Stimulated activated CD4-positive, alpha-beta T cell treated with anti-CD3 and anti-CD28 coated beads, Interleukin-15, amount 100 ng/mL, for 24 hours (primary cell): ENCODE measurements around the gene GTF2H4.
"Not testable (repeated sequence)": the region's sequence is repeated elsewhere in the genome, so short reads cannot be mapped to it uniquely, and the experiment has no call there.

ENCODE experiments used
- DNase-seq: peaks from one replicate; pipeline ENCODE4 v3.0.0-alpha.2; 2020

GTF2H4 gene

DNA sequence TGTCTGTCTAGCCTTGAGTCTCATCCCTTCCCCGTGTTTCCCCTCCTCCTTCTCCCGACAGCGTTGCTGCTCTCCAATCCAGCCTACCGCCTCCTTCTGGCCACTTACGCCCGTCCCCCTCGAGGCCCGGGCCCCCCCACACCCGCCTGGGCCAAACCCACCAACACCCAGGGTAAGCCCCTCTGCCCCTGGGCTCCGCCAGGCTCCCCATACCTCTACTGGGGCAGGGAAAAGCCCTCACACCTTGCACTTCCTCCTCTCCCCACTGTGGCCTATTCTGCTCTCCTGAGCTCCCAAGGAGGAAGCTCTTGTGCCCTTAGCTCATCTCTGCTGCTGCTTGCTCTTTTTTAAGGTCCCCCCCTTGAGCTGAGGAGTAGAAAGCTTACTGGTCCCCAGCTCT is 12.7 kb upstream of the GTF2H4 start:
- DNase-seq, result no peak

DNA sequence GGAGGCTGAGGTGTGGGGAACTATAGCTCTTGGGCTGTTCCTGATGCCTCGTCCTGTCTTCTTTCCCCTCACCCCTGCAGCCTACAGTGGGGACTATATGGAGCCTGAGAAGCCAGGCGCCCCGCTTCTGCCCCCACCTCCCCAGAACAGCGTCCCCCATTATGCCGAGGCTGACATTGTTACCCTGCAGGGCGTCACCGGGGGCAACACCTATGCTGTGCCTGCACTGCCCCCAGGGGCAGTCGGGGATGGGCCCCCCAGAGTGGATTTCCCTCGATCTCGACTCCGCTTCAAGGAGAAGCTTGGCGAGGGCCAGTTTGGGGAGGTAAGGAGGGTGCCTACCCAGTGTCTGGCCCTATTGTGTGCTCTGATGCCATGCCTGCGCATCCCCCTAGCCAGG is 11.5 kb upstream of the GTF2H4 start:
- DNase-seq, result no peak

DNA sequence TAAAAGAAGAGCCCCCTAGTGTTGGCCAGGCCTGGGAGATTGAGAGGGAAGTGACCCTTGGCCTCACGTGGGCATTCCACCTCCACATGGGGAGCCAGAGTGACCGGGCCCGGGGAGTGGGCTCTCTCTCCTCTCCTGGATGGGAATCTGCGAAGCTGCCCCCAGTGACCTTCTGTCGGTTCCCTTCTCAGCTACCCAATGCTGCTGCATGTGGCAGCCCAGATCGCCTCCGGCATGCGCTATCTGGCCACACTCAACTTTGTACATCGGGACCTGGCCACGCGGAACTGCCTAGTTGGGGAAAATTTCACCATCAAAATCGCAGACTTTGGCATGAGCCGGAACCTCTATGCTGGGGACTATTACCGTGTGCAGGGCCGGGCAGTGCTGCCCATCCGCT is 10.1 kb upstream of the GTF2H4 start:
- no peak for DNase-seq

DNA sequence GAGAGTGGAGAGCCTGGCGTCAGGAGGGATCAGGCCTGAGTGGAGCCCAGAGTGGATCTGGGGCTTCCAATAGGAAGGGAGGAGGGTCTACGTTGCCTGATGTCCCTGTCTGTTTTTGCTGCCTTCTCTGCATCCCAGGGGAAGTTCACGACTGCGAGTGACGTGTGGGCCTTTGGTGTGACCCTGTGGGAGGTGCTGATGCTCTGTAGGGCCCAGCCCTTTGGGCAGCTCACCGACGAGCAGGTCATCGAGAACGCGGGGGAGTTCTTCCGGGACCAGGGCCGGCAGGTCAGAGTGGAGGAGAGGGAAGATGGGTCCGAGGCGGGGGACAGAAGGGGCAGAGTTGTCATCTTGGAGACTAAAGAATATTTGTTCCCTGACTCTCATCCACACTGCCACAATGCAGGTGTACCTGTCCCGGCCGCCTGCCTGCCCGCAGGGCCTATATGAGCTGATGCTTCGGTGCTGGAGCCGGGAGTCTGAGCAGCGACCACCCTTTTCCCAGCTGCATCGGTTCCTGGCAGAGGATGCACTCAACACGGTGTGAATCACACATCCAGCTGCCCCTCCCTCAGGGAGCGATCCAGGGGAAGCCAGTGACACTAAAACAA is 9.2 kb upstream of the GTF2H4 start:
- no peak for DNase-seq

DNA sequence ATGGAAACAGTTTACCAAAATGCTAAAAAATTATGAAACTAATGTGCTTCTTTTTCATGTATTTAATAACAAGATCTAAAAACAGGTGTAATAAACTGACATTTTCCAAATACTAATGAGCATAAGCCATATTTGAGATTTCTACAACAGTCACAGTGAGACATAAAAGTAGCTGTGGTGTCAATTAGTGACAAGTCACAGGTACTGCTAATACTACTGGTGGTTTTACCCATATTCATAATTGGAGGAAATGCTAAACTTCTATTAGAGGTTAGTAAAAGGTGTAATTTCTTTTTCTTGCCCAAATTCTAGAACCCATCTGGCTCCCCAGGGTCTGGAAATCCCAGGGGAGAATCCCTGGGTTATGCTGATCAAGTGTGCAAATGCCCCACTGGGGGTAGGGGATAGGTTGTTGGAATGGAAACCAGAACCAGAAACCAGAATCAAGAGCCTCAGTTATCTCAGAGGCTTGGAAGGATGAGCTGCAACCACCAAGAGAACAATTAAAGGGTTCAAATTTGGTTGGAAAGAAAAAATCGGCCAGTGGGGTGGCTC is 7.1 kb upstream of the GTF2H4 start:
- DNase-seq, result no peak

DNA sequence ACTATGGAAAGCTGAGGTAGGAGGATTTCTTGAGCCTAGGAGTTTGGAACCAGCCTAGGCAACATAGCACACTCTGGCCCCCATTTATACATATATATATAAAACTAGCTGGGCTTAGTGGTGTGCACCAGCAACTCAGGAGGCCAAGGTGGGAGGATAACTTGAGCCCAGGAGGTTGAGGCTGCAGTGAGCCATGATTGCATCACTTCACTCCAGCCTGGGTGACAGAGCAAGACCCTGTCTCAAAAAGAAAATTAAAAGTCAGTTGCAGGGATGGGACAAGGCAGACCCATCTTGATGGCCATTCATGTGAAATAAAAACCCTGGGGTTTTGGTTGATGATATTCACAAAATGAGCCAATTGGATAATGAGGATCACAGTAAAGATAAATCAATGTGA is 6.6 kb upstream of the GTF2H4 start:
- no peak for DNase-seq

DNA sequence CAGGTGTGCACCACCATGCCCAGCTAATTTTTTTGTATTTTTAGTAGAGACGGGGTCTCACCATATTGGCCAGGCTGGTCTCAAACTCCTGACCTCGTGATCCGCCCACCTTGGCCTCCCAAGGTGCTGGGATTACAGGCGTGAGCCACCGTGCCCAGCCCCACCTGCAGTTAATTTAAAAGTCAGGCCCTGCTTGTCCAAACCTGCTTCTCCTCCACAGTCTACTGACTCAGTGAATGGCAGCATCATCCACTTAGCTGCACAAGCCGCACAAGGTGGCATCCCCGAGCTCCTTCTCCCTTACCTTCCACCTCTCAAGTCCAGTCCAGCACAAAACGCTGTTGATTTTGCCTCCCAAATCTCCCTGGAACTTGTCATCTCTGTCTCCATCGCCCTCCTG is 5.8 kb upstream of the GTF2H4 start:
- not testable (repeated sequence) for DNase-seq

DNA sequence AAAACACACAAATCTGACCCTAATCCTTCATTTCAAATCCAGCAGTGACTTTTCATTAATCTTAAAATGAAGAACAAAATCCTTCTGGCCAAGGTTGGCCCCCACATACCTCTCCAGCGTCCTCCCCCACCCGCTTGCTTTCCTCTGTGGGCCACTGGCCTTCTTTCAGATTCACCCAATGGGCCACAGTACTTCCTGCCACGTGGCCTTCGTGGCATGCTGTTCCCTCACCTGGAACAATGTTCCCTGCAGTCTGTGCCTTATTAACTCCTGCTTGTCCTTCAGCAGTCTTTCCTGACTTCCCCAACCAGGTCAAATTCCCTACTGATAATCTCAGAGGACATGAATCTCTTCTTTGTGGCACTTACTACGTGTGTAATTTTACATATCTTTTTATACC is 5.3 kb upstream of the GTF2H4 start:
- no peak for DNase-seq

DNA sequence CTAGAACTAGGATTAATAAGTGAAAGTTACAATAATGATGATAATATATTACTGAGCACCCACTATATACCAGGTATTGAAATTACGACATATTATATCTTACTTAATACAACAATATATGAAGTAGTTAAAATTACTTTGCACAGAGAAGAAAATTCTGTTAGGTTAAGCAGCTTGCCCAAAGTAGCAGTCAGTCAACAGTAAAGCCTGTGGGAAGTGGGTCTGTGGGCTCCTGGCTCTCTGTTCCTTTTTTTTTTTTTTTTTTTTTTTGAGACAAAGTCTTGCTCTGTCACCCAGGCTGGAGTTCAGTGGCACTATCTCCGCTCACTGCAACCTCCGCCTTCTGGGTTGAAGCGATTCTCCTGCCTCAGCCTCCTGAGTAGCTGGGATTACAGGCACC is 4.8 kb upstream of the GTF2H4 start:
- DNase-seq, result no peak

DNA sequence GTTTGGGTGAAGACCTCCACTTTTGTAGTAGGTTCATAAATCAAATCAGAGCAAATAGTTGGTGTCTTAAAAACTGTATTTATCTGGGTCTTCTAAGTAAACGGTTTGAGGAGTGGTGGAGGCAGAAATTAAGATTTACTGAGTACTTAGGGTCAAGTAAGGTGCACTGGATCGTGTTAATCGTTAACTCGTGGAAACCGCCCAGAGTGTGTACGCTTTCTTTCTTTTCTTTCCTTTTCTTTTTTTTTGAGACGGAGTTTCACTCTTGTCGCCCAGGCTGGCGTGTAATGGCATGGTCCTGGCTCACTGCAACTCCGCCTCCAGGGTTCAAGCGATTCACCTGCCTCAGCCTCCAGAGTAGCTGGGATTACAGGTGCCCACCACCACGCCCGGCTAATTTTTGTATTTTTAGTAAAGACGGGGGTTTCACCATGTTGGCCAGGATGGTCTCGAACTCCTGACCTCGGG is 683 bp upstream of the GTF2H4 start:
- not testable (repeated sequence) for DNase-seq

DNA sequence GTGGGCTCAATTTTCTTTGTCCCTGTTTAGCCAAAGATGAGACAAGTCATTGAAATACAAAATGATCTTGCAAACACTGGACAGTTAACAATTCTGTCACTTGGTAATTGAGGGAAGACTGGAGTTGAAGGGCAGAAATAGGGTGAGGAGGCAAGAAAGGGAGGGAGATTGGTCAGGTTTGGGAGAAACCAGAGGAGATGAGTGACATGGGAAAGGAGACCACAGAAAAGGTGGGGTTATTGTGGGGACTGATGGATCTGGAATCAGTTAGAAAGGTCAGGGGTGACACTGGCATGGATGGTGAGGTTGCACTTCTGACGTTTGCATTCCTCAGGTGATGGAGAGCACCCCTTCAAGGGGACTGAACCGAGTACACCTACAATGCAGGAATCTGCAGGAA is 693 bp downstream of the GTF2H4 start:
- DNase-seq, result no peak

DNA sequence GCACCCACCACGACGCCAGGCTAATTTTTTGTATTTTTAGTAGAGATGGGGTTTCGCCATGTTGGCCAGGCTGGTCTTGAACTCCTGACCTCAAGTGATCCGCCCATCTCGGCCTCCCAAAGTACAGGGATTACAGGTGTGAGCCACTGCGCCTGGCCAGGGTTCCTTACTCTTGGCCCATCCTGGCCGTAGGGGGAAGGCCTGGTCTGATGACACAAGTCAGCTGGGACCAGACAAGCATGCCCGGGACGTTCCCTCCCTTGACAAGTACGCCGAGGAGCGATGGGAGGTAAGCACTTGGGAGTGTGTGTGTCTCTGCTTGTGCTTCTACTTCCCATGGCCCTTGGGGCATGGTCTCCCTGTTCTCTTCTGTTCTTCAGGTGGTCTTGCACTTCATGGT is 2.5 kb downstream of the GTF2H4 start:
- DNase-seq, result not testable (repeated sequence)

DNA sequence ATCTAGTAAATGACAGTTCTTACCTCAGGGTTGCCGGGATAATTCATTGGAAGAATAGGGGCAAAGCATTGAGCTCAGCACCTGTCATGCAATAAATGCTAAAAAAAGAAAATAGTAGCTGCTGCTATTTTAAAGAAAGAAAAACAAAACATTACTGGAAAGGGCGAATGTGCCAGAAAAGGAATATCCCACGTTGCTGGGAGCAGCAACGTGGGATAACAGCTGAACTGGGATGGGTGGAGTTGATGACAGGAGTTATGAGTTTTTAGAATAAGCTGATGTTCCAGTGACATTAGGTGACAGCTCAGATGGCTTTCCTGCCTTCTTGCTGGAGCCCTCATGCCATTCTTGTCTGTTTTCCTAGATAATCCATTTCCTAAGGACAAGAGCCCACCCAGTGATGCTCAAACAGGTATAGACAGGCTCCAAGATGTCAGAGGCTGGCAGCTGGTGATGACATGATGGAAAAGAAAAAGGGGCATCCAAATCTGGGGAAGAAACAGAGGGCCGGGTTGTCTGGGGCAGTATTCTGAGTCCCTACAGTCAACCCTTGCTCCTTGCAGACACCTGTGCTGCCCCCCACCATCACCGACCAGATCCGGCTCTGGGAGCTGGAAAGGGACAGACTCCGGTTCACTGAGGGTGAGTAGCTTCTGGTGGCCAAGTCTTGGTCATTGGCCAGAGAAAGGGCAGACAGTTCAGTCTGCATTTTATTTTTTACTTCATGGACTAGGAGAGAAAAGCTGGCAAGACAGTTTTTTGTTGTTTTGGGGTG is 4.9 kb downstream of the GTF2H4 start:
- DNase-seq, result no peak

DNA sequence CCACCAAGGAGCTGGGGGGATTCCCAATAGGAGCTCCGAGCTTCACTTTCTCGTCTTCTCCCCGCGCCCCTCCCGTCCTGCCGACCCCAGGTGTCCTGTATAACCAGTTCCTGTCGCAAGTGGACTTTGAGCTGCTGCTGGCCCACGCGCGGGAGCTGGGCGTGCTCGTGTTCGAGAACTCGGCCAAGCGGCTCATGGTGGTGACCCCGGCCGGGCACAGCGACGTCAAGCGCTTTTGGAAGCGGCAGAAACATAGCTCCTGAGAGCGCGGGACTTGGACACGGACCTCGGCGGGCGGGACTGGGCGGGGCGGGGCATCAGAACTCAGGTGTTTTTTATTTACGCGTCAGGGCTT is 5.7 kb downstream of the GTF2H4 start:
- DNase-seq, result no peak

DNA sequence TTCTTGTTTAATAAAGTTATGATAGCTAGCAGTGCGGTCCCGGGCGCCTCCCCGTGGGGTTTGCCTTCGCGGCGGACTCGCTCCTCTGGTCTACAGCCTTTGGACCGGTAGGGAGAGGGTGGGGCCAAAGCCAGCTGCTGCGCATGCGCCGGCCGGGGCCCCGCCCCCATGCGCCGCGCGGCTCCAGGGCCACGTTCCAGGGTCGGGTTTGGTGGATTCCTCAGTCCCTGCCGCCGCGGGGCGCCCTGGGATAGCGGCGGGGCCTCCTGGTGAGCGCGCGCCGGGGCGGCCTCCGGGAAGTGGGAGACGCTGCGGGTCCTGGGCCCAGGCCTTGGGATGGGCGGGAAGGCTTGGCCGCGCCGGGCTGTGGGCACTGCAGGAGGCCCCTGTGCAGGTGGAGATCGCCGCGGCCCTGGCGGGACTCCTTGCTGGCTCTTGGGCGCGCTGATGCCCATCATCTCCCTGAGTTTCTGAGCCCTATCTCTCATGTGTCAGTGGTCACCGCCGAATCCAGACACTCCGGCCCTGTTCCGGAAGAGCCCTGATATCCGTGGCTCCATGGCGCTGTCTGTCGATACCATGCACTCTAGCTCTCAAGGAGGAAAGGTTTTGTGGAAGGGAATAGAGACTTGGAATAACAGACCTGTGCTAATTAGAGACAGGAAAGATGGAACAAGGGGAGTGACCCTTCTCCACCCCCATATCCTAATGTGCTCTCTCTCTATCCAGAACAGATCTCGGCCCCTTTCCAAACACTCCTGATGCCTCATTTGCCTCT is 6.3 kb downstream of the GTF2H4 start, which contains the start of gene VARS2:
Gene VARS2, plus strand, starts transcription at position 163 of the 778 bp plus-strand sequence. Its CDS starts 599 bp downstream, at position 762.
- peak; percentile 88 for DNase-seq

DNA sequence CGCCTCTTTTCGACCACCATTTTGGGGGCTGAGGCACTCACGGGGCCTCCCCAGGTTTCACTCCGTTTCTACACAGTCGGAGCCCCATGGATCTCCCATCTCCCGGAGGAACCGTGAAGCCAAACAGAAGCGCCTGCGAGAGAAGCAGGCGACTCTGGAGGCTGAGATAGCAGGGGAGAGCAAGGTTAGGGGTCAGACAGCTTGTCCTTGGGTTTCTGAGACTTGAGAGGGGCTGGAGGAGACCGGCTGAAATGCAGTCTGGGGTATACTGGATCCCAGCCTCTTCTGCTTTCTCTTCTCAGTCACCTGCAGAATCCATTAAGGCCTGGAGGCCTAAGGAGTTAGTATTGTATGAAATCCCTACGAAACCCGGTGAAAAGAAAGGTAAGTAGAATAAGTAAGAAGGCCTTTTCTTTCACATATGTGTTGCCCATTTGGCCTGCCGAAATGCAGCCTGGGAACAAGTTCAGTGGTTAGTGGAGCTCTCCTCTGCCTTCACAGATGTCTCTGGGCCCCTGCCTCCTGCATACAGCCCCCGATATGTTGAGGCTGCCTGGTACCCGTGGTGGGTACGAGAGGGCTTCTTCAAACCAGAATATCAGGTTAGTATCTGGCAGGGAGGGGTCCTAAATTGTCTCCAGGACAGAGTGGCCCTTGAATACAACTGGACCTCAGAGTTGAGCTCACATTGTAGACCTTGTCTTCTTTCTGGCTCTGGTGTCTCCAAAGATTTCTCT is 7.0 kb downstream of the GTF2H4 start:
- peak; percentile 34 for DNase-seq

DNA sequence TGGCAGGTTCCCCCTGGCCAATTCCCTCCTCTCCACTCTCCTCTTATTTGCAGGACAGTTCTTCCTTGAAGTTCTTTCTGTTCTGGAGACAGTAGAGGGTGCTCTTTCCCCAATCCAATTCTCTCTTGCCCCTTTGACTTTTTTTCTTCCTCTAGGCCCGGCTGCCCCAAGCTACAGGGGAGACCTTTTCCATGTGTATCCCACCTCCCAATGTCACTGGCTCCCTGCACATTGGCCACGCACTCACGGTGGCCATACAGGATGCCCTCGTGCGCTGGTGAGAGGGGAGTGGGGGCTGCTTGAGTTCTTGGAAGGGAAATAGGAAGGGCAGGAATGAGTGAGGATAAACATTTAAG is 7.6 kb downstream of the GTF2H4 start:
- peak; percentile 16 for DNase-seq

DNA sequence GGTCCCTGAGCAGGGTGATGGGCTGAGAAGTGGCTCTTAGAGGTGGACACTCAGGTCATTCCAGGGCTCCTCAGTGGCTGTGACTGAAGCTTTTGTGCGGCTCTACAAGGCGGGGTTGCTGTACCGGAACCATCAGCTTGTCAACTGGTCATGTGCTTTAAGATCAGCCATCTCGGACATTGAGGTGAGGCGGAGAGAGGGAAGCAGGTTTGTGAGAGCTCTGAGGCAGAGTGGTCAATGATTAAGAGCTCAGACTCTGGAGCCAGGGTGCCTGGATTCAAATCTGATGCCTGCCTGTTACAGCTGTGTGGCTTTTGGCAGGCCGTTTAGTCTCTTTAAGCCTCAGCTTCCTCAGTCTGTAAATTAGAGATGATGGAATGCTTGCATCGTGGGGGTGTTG is 9.0 kb downstream of the GTF2H4 start:
- no peak for DNase-seq

DNA sequence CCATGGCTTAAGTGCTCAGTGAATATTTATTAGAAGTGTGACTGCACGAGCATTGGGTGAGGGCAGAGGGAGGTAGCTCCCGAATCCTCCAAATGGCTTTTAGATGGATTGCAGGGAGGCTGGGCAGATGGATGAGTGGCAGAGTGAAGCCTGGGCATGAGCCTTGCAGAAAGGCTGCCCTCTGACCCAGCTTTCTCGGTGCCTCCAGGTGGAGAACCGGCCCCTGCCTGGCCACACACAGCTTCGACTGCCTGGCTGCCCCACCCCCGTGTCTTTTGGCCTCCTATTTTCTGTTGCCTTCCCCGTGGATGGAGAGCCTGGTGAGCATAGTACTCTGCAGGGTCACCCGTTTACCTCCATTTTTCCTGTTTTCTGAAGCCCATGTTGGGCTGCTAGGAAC is 9.5 kb downstream of the GTF2H4 start:
- DNase-seq, result no peak

DNA sequence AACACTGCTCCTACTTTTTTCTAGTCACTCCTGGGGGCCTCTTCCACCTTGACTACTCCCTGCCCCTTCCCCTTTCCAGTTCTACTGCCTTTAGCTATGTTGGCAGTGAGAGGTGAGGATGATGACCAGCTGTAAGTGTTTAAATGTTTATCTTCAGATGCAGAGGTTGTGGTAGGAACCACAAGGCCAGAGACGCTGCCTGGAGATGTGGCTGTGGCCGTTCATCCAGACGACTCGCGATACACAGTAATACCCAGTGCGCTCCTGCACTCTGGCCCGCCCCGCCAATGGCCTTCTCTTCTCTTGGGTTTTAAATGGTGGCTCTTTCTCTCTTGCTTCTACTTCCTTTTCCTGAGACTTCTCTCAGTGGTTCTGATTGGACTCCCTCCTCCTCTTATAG is 10.7 kb downstream of the GTF2H4 start:
- no peak for DNase-seq

DNA sequence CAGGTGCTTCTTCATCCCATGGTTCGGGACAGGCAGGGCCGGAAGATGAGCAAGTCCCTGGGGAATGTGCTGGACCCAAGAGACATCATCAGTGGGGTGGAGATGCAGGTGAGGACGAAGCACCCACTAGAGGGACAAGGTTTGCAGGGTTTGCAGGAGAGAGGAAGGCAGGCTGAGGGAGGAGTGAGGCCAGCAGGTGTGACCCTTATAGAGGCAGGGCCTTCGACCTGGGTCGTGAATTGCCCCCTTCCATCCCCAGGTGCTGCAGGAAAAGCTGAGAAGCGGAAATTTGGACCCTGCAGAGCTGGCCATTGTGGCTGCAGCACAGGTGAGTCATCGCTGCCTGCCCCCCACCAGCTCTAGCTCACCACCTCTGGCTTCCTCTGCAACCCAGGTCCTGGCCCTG is 14.4 kb downstream of the GTF2H4 start:
- no peak for DNase-seq

DNA sequence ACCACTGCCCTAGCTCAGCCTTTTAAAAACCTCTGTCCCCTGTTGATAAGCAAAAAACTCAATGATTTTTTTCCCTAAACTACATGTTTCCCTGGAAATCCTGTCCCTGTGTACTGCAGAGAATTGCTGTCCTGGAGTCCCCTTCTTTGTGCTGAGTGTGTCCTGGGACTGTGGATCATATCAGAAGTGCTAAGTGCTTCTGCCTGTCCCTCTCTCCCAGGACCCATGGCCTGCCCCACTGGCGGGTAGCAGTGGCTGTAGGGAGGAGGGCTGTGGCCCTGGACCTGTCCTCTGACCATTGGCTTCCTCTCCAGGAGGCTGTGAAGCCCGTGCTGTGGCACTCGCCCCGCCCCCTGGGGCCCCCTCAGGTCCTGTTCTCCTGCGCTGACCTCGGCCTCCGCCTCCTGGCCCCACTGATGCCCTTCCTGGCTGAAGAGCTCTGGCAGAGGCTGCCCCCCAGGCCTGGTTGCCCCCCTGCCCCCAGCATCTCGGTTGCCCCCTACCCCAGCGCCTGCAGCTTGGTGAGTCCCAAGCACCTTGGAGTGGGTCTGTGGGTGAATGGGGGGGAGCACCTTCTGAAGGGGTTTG is 16.1 kb downstream of the GTF2H4 start:
- DNase-seq, result not testable (repeated sequence)

DNA sequence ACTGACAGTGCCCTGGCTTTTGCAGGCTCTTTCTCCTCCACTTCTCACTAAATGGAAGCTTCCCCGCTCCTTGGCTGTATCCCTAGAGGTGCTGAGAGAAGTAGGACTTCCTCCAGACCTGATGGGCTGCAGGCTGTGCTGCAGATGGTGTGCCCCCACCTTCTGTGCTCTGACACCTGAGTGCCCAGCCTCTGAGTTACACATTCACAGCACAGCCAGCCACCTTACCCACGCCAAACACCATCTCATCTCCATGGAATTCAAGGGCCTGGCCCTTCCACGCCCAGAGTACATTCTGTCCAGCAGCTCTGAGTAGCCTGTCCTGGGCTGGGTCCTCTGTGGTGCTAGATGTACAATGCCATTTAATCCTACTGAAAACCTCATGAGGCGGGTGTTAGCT is 18.6 kb downstream of the GTF2H4 start:
- no peak for DNase-seq
